ENCODE results near the gene ANO4. TPM values are rescaled to one million over a fixed set of nuclear protein-coding genes. Genes with fewer than 3 reads are reported as not detected.

ANO4 gene
- total and polyA plus RNA-seq, 2 of the 8 experiments (the other 6 are each of a cell fraction or from before 2014, with no cell fraction given) = 1.1 to 3.4 TPM

DNA sequence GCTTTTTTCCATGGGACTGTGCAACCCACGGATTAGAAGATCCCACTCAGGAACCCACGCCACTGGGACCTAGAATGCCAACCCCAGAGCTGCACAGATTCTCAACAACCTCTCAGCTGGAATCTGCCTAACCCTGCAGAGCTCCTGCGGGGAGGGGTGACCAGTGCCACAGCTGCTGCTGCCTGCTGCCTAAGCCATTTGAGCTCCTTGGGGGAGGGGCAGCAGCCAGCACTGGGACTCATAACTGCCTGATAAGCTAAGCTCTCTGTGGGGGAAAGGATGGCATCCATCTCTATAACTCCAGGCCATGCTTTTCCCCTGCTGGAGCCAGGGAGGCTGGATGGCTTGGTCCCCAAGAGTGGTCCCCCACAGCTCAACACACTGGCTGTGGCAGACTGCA is 232.6 kb downstream of the ANO4 start (continued):
- TF ChIP-seq GTF2F1 (IDR thresholded peaks at IDR 0.05; ENCODE audit: borderline replicate concordance, low read depth, low read length) = no peak
- no peak for TF ChIP-seq TAF7 (optimal IDR thresholded peaks at IDR 0.05; ENCODE audit: borderline replicate concordance, low read depth, low read length)
- no peak for TF ChIP-seq TBP (IDR thresholded peaks at IDR 0.05; ENCODE audit: low read depth, low read length)
- TF ChIP-seq TAF1 (IDR thresholded peaks at IDR 0.05; ENCODE audit: low read depth, low read length) = no peak
- TF ChIP-seq, protein P1, sequence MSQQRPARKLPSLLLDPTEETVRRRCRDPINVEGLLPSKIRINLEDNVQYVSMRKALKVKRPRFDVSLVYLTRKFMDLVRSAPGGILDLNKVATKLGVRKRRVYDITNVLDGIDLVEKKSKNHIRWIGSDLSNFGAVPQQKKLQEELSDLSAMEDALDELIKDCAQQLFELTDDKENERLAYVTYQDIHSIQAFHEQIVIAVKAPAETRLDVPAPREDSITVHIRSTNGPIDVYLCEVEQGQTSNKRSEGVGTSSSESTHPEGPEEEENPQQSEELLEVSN (IDR thresholded peaks at IDR 0.05) = no peak
- TF ChIP-seq ASH2L (IDR thresholded peaks at IDR 0.05; ENCODE audit: low read length) = no peak
